A673 (cell line): Measurements from ENCODE around the gene SLC26A11.
"Not testable (repeated sequence)": the region's sequence is repeated elsewhere in the genome, so short reads cannot be mapped to it uniquely, and the experiment has no call there.

Experiments
- CTCF ChIP-seq: fragments of 300-800, 200-600 bp; sonication (generic); conservative IDR thresholded peaks from 2 replicates; pipeline ENCODE4 v1.5.1; 2017; ENCODE audit warnings: low read depth, mild to moderate bottlenecking, antibody characterized with exemption, low read length, moderate library complexity, mixed read lengths
- EZH2 ChIP-seq: fragments of 200-600 bp; sonication (generic); IDR thresholded peaks from 2 replicates; pipeline ENCODE4 v1.6.1; 2017; ENCODE audit warnings: borderline replicate concordance, low read depth, mild to moderate bottlenecking, mixed read lengths, antibody characterized with exemption, low read length; ENCODE audit not compliant: poor library complexity, severe bottlenecking

GRCh38 chr17:80258296-80258695 lies 38.1 kb downstream of the SLC26A11 start:
- not testable (repeated sequence) for TF ChIP-seq CTCF, EZH2
